Neural crest cell (in vitro differentiated cells): Measurements from ENCODE around the gene LCOR. TPM values are rescaled to one million over a fixed set of nuclear protein-coding genes. Genes with fewer than 3 reads are reported as not detected.
A peak's percentile ranks its signal among the peaks of the same experiment; 100 is the strongest.

Source experiments
- DNase-seq: peaks from one replicate; pipeline ENCODE4 v3.0.0; 2021; ENCODE audit warnings: low read depth, mixed read lengths, low spot score
- H3K27ac Mint-ChIP-seq: one replicate; pipeline ENCODE4 v1.8.0; 2021; ENCODE audit warnings: mild to moderate bottlenecking, mixed read lengths; ENCODE audit not compliant: unreplicated experiment
- H3K27me3 Mint-ChIP-seq: 2 replicates; pipeline ENCODE4 v1.8.0; 2021; ENCODE audit warnings: low read depth, mild to moderate bottlenecking, mixed read lengths
- H3K36me3 Mint-ChIP-seq: 2 replicates; pipeline ENCODE4 v1.8.0; 2021; ENCODE audit warnings: low read depth, mild to moderate bottlenecking, mixed read lengths
- H3K4me1 Mint-ChIP-seq: 2 replicates; pipeline ENCODE4 v1.8.0; 2021; ENCODE audit warnings: mixed read lengths
- H3K4me3 Mint-ChIP-seq: one replicate; pipeline ENCODE4 v1.8.0; 2021; ENCODE audit warnings: mild to moderate bottlenecking, mixed read lengths
- H3K9me3 Mint-ChIP-seq: 2 replicates; pipeline ENCODE4 v1.8.0; 2021; ENCODE audit warnings: mixed read lengths
- CTCF ChIP-seq: fragments of 200-600 bp; sonication (generic); conservative IDR thresholded peaks from 2 replicates; pipeline ENCODE4 v1.5.0; 2021; ENCODE audit warnings: antibody characterized with exemption, mild to moderate bottlenecking
- total RNA-seq: library from RNA; stranded (reverse); gene quantifications from 2 replicates; pipeline ENCODE4 v1.2.1, GENCODE V29; 2021

Gene LCOR
- total RNA-seq, 1 donor from 2014 or later, result 54.4 TPM

- TF ChIP-seq CTCF, result no peak
- Mint-ChIP-seq H3K36me3 (peaks cover 24% of the 10 kb centered on the region), H3K9me3 (no peaks in the 10 kb centered on the region), H3K4me3 (peak overlapping the region; percentile 54), H3K27me3 (no peaks in the 10 kb centered on the region), H3K27ac (peak overlapping the region; percentile 81), H3K4me1 (peaks cover 23% of the 10 kb centered on the region)
- no peak for DNase-seq
Observed at GRCh38 chr10:96984541-96985131, 152.5 kb downstream of the LCOR start.

- Mint-ChIP-seq H3K36me3 (peaks cover 17% of the 10 kb centered on the region), H3K4me1 (peaks cover 23% of the 10 kb centered on the region), H3K27ac (no peak overlapping the region), H3K4me3 (no peak overlapping the region), H3K27me3 (no peaks in the 10 kb centered on the region), H3K9me3 (no peaks in the 10 kb centered on the region)
- no peak for TF ChIP-seq CTCF
- no peak for DNase-seq
Observed at GRCh38 chr10:96986200-96986856, 154.2 kb downstream of the LCOR start.

- DNase-seq, result no peak
- no peaks in the 10 kb centered on the region for H3K9me3 Mint-ChIP-seq
- H3K36me3 Mint-ChIP-seq, result peaks cover 10% of the 10 kb centered on the region
- H3K27ac Mint-ChIP-seq, result no peak overlapping the region
- H3K27me3 Mint-ChIP-seq, result no peaks in the 10 kb centered on the region
- H3K4me3 Mint-ChIP-seq, result no peak overlapping the region
- no peak for TF ChIP-seq CTCF
- H3K4me1 Mint-ChIP-seq, result peaks cover 23% of the 10 kb centered on the region
Observed at GRCh38 chr10:96987141-96987841, 155.2 kb downstream of the LCOR start.

DNA sequence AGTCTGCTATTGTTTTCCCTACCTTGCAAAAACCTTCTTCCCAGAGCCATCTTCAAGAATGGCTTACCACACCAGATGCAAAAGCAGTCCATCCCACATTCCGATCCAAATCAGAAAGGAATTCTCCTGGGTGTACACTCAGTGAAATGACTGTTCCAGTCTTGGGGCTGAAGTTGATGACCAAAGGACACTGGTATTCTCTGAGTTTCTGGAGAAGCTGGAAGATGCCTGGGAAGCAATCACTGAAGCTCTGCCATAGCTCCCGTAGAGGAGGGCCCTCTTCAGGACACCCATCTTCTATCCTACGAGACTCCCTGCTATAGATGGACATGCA is 155.7 kb downstream of the LCOR start:
- Mint-ChIP-seq H3K9me3 (no peaks in the 10 kb centered on the region), H3K27me3 (no peaks in the 10 kb centered on the region), H3K4me1 (peaks cover 23% of the 10 kb centered on the region), H3K4me3 (no peak overlapping the region), H3K27ac (no peak overlapping the region), H3K36me3 (peaks cover 6% of the 10 kb centered on the region)
- DNase-seq, result no peak
- TF ChIP-seq CTCF, result no peak

DNA sequence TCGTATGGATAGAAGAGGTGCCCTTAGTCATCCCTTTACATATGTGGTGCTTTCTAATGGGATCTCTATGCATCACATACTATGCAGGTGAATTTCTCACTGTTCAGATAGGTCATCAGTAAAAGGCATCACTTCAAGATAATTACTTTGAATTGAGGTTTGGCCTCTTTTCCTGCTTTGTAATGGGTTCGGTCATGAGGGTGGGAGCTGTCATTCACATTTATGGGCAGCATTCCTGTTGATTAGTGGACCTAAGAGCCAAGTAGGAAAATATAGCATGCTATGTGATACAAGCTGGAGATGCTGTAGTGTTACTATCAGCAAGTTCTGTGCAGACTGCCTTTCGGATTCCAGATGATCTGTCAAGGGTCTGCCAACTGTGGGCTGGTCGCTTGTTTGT is 156.3 kb downstream of the LCOR start:
- Mint-ChIP-seq H3K9me3 (no peaks in the 10 kb centered on the region), H3K4me1 (peaks cover 23% of the 10 kb centered on the region), H3K4me3 (no peak overlapping the region), H3K36me3 (peaks cover 3% of the 10 kb centered on the region), H3K27me3 (no peaks in the 10 kb centered on the region), H3K27ac (no peak overlapping the region)
- no peak for TF ChIP-seq CTCF
- DNase-seq, result no peak
